ENCODE data around the gene NUPR1. TPM values are rescaled to one million over a fixed set of nuclear protein-coding genes. Genes with fewer than 3 reads are reported as not detected.
"Not testable (repeated sequence)": the region's sequence is repeated elsewhere in the genome, so short reads cannot be mapped to it uniquely, and the experiment has no call there.

NUPR1 gene
- total RNA-seq, 1 experiment from 2014 or later = 6.4 TPM

- no peak for DNase-seq (ENCODE audit: low read depth)
These were observed 16.8 kb upstream of the NUPR1 start for GRCh38 chr16:28555561-28555960.

- DNase-seq (ENCODE audit: low read depth) = no peak
These were observed 16.1 kb upstream of the NUPR1 start for GRCh38 chr16:28554634-28555423.

GRCh38 chr16:28553776-28554633, 15.2 kb upstream of the NUPR1 start, which contains the start of gene SGF29:
TSS of gene SGF29 (plus strand) at chr16:28553920. CDS start at chr16:28581070, 27,150 bp downstream.
- peak; percentile 90 for DNase-seq (ENCODE audit: low read depth)

DNA sequence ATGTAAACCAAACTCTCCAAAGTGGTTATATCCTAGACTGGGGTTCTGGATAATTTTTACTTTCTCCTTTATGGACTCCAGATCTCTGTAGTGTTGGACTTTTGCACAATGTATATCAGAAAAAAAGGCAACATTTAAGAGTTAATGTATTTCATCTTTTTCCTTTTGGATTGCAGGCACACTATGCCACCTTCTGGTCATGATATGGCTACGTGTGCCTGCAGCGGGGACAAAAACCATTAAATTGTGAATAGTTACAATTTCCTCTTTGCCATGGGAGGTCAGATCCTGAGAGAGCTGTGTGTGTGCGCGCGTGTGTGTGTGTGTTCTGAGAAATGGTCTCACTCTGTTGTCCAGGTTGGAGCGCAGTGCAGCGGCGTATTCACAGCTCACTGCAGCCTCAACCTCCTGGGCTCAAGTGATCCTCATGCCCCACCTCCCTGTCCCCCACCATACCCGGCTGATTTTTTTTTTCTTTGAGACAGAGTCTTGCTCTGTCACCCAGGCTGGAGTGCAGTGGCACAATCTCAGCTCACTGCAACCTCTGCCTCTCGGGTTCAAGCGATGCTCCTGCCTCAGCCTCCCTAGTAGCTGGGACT, 10.6 kb upstream of the NUPR1 start:
- DNase-seq (ENCODE audit: low read depth) = no peak

- DNase-seq (ENCODE audit: low read depth) = no peak
These were observed 9.6 kb upstream of the NUPR1 start for GRCh38 chr16:28548306-28548802.

DNA sequence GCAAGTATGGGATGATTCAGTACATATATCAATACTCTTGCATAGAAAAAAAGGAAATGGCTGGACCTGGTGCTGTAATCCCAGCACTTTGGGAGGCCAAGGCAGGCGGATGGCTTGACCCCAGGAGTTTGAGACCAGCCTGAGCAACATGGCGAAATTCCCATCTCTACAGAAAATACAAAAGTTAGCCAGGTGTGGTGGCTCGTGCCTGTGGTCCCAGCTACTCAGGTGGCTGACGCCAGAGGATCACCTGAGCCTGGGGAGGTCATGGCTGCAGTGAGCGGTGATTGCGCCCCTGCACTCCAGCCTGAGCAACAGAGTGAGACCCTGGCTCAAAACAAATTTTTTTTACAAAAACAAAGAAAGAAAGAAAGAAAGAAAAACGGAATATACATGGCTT, 7.9 kb upstream of the NUPR1 start:
- DNase-seq (ENCODE audit: low read depth) = no peak

GRCh38 chr16:28545964-28546363, 7.2 kb upstream of the NUPR1 start:
- not testable (repeated sequence) for DNase-seq (ENCODE audit: low read depth)

DNA sequence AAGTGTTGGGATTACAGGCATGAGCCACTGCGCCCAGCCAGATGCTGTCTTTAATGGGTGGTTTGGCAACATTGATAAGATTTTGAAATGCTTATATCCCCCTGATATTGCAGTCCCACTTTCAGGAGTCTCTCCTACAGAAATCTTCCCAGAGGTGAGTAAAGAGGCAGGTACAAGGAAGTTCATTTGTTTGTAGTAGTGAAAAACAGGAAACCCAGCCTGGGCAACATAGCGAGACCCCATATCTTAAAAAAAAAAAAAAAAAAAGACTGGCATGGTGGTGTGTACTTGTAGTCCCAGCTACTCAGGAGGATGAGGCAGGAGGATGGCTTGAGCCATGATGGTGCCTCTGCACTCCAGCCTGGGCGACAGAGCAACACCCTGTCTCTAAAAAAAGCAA, 6.2 kb upstream of the NUPR1 start:
- DNase-seq (ENCODE audit: low read depth) = no peak

GRCh38 chr16:28543072-28543471, 4.3 kb upstream of the NUPR1 start:
- no peak for DNase-seq (ENCODE audit: low read depth)

GRCh38 chr16:28542646-28543045, 3.9 kb upstream of the NUPR1 start:
- no peak for DNase-seq (ENCODE audit: low read depth)

- DNase-seq (ENCODE audit: low read depth) = no peak
These were observed 1.6 kb upstream of the NUPR1 start for GRCh38 chr16:28540346-28540745.

DNA sequence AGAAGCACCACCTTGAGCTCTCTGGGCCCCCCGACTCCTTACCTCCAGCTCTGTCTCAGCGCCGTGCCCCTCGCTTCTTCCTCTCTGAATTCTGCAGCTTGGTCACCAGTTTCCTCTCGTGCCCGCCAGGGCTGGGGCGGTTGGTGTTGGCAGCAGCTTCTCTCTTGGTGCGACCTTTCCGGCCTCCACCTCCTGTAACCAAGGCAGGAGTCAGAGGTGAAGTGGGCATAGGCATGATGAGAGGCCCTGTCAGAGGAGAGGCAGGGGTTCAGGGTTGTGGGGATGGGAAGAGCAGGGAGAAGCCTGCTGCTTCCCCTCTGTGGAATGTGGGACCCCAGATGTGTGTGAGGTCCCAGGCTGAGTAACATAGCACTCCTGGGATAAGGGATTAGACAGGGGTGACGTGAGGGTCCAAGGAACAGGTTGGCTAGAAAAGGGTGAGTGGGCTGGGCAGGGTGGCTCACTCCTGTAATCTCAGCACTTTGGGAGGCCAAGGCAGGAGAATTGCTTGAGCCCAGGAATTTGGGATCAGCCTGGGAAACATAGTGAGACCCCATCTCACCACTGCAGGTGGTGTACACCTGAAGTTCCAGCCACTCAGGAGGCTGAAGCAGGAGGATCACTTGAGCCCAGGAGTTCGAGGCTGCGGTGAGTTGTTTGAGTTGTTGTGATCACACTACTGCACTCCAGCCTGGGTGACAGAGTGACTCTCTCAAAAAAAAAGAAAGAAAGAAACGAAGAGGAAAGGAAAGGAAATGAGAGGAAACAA, 626 bp downstream of the NUPR1 start:
- DNase-seq (ENCODE audit: low read depth) = no peak

- DNase-seq (ENCODE audit: low read depth) = no peak
These were observed 1.7 kb downstream of the NUPR1 start for GRCh38 chr16:28537076-28537475.

GRCh38 chr16:28534542-28535373, 4.0 kb downstream of the NUPR1 start:
- DNase-seq (ENCODE audit: low read depth) = peak; percentile 25

GRCh38 chr16:28532940-28533647, 5.7 kb downstream of the NUPR1 start:
- no peak for DNase-seq (ENCODE audit: low read depth)

- DNase-seq (ENCODE audit: low read depth) = peak; percentile 19
These were observed 6.7 kb downstream of the NUPR1 start for GRCh38 chr16:28531777-28532744.

GRCh38 chr16:28529124-28529523, 9.7 kb downstream of the NUPR1 start:
- DNase-seq (ENCODE audit: low read depth) = no peak

DNA sequence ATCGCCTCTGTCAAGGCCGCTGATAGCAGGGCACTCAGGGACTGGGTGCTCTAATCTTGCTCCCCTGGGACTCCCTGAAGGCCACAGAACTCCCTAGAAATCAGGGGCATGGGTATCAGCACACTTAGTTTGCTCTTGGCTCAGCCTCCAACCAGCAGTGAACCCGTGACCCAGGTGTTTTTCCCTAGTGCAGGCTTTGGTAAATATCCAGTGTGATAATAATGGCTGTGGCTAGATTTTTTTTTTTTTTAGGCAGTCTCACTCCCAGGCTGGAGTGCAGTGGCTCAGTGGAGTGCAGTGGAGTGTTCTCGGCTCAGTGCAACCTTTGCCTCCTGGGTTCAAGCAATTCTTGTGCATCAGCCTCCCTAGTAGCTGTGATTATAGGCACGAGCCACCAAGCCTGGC, 10.3 kb downstream of the NUPR1 start:
- no peak for DNase-seq (ENCODE audit: low read depth)
